ENCODE results near the gene C14orf119. TPM values are rescaled to one million over a fixed set of nuclear protein-coding genes. Genes with fewer than 3 reads are reported as not detected.

The C14orf119 gene
- total and polyA plus RNA-seq, 2 experiments from 2014 or later: 22.2 to 120 TPM

- Histone ChIP-seq H3K36me3 (peaks cover 65% of the 10 kb centered on the region), H3K27me3 (no peaks in the 10 kb centered on the region), H3K4me3 (no peak overlapping the region), H3K9me3 (ENCODE audit: low read depth) (no peaks in the 10 kb centered on the region), H3K27ac (no peak overlapping the region), H3K4me1 (ENCODE audit: low read depth) (peaks cover 13% of the 10 kb centered on the region)
- peak; percentile 52 to 53 for DNase-seq (ENCODE audit: low read depth in 1 of 2, low spot score in 1 of 2)
- peak; percentile 71 for TF ChIP-seq CTCF (IDR thresholded peaks at IDR 0.05; ENCODE audit: low read depth, low read length)
Measured at GRCh38 chr14:23076785-23077408, 18.4 kb upstream of the C14orf119 start.

DNA sequence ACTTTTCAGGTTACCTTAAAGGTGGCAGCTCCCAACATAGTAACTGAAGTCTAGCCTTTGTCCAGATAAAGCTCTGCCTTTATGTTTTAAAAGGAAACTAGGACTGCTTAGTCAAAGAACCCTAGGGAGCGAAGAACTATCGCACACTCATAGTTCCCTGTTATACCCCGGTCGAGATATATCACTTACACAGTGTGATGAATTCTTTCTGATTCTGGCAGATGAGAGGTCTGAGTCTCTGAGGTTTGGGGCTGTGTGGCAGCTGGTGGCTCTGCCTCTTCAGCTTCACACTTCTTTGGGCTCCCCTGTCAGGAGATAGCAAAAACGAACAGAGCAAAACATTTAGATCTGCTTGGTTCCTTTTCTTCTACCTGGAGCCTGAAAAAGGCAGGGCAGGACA is 17.3 kb upstream of the C14orf119 start:
- peaks cover 69% of the 10 kb centered on the region for H3K36me3 ChIP-seq
- no peak overlapping the region for H3K4me3 ChIP-seq
- H3K27ac ChIP-seq: no peak overlapping the region
- H3K4me1 ChIP-seq (ENCODE audit: low read depth): peaks cover 4% of the 10 kb centered on the region
- no peaks in the 10 kb centered on the region for H3K9me3 ChIP-seq (ENCODE audit: low read depth)
- no peaks in the 10 kb centered on the region for H3K27me3 ChIP-seq
- no peak for DNase-seq (ENCODE audit: low read depth in 1 of 2, low spot score in 1 of 2)
- no peak for TF ChIP-seq CTCF (IDR thresholded peaks at IDR 0.05; ENCODE audit: low read depth, low read length)

- no peaks in the 10 kb centered on the region for H3K27me3 ChIP-seq
- H3K27ac ChIP-seq: peak overlapping the region; percentile 7
- no peak for TF ChIP-seq CTCF (IDR thresholded peaks at IDR 0.05; ENCODE audit: low read depth, low read length)
- peak in 1 of 2 donors; percentile 93 for DNase-seq (ENCODE audit: low read depth in 1 of 2, low spot score in 1 of 2)
- no peaks in the 10 kb centered on the region for H3K4me1 ChIP-seq (ENCODE audit: low read depth)
- no peaks in the 10 kb centered on the region for H3K9me3 ChIP-seq (ENCODE audit: low read depth)
- H3K36me3 ChIP-seq: peaks cover 75% of the 10 kb centered on the region
- H3K4me3 ChIP-seq: no peak overlapping the region
Measured at GRCh38 chr14:23078692-23079116, 16.6 kb upstream of the C14orf119 start.

DNA sequence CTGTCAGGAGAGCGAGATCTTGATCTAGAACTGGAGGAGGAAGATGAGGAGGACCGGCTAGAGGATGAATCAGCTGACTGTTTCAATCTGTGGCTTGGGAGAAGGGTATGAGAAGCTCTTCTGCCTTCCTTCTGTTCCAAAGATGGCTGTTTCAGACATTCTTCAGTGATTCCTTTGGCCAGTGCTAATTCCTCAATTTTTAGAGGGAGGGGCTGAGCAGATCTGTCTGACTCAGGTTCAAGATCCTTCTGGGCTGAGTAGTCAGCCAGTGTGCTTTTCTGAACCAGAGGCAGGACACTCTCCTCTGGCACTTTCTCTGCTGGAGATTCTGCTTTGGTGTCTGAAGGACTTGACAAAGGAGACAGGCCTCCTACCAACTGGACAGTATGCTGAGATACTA is 15.6 kb upstream of the C14orf119 start:
- Histone ChIP-seq H3K27ac (no peak overlapping the region), H3K27me3 (no peaks in the 10 kb centered on the region), H3K4me1 (ENCODE audit: low read depth) (no peaks in the 10 kb centered on the region), H3K36me3 (peaks cover 80% of the 10 kb centered on the region), H3K9me3 (ENCODE audit: low read depth) (no peaks in the 10 kb centered on the region), H3K4me3 (no peak overlapping the region)
- no peak for TF ChIP-seq CTCF (IDR thresholded peaks at IDR 0.05; ENCODE audit: low read depth, low read length)
- no peak for DNase-seq (ENCODE audit: low read depth in 1 of 2, low spot score in 1 of 2)

DNA sequence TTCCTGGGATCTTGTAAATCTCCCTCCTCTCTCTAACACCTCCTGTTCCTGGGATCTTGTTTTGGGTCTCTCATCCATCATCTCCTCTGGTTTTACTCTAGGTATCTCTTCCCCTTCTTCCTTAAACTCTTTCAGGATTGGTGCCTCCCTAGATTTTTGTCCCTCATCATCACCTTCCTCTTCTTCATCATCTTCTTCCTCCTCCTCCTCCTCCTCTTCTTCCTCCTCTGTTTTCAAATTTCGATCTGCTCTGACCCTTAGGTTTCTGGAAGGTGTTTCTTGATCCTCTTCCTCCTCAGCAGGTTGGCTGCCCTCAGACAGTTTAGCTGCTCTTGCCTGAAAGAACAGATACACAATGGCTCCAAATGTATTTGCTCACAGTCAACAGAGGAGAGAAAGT is 14.8 kb upstream of the C14orf119 start:
- Histone ChIP-seq H3K4me3 (no peak overlapping the region), H3K27me3 (no peaks in the 10 kb centered on the region), H3K36me3 (peaks cover 84% of the 10 kb centered on the region), H3K27ac (no peak overlapping the region), H3K4me1 (ENCODE audit: low read depth) (no peaks in the 10 kb centered on the region), H3K9me3 (ENCODE audit: low read depth) (no peaks in the 10 kb centered on the region)
- TF ChIP-seq CTCF (IDR thresholded peaks at IDR 0.05; ENCODE audit: low read depth, low read length): no peak
- DNase-seq (ENCODE audit: low read depth in 1 of 2, low spot score in 1 of 2): no peak
